DOHH2 (cell line): Measurements from ENCODE around the gene PKD1L1.

ENCODE experiments used
- CTCF ChIP-seq: fragments of 200-600 bp; sonication (generic); IDR thresholded peaks from one replicate; pipeline ENCODE4 v1.5.1; 2014; ENCODE audit warnings: antibody characterized with exemption, mild to moderate bottlenecking, low read depth, low read length; ENCODE audit not compliant: poor library complexity, severe bottlenecking
- EZH2phosphoT487 ChIP-seq: fragments of 200-600 bp; sonication (generic); IDR thresholded peaks from 2 replicates; pipeline ENCODE4 v1.6.1; 2017; ENCODE audit warnings: borderline replicate concordance, mild to moderate bottlenecking, antibody characterized with exemption, low read length, moderate library complexity, mixed read lengths

- TF ChIP-seq CTCF (no peak), EZH2phosphoT487 (no peak)
Observed at GRCh38 chr7:47897831-47898230, 50.4 kb downstream of the PKD1L1 start.
